ENCODE data around the gene MIEF2. TPM values are rescaled to one million over a fixed set of nuclear protein-coding genes. Genes with fewer than 3 reads are reported as not detected.

MIEF2 gene
- total RNA-seq, 1 experiment from 2014 or later, result 29.6 TPM

- Histone ChIP-seq H2AFZ (no peak overlapping the region), H3F3A (ENCODE audit: insufficient read depth, low read depth) (no peaks in the 10 kb centered on the region), H3K36me3 (ENCODE audit: low read depth) (no peaks in the 10 kb centered on the region), H3K4me2 (no peak overlapping the region), H3K9me2 (ENCODE audit: insufficient read depth) (no peaks in the 10 kb centered on the region), H3K4me3 (no peak overlapping the region), H3K79me2 (ENCODE audit: low read depth) (peaks cover 13% of the 10 kb centered on the region), H3K4me1 (replicated peaks; ENCODE audit: insufficient read depth) (peaks cover 11% of the 10 kb centered on the region), H3K9me3 (ENCODE audit: insufficient read depth, low read depth) (no peaks in the 10 kb centered on the region), H3K27ac (no peak overlapping the region), H3K27me3 (ENCODE audit: insufficient read depth, low read depth) (no peaks in the 10 kb centered on the region), H4K20me1 (ENCODE audit: insufficient read depth) (0 out of 2 replicates have a peak, but pooled peaks cover 3% of the 10 kb centered on the region)
- TF ChIP-seq CTCF (conservative IDR thresholded peaks at IDR 0.05) (no peak), EZH2 (IDR thresholded peaks at IDR 0.05; ENCODE audit: low read depth) (no peak)
- ChIA-PET CTCF (no interaction called here), POLR2A (ENCODE audit: unreplicated experiment) (interaction anchor here (0.6 kb wide), 1 partner anchor 103 kb away, joined by 20 read pairs; no protein-coding TSS in a partner anchor)
- intact Hi-C loops (cut with micrococcal nuclease; ENCODE audit: unreplicated experiment), result loop anchor here (10.0 kb wide), 1 partner anchor 86 kb away; the partner anchor contains the start of genes SMCR8 and TOP3A
- no TSS peak for BruUV-seq (replicated peaks)
- DNase-seq, result no peak
Observed at GRCh38 chr17:18229254-18229653, 31.2 kb upstream of the MIEF2 start.

DNA sequence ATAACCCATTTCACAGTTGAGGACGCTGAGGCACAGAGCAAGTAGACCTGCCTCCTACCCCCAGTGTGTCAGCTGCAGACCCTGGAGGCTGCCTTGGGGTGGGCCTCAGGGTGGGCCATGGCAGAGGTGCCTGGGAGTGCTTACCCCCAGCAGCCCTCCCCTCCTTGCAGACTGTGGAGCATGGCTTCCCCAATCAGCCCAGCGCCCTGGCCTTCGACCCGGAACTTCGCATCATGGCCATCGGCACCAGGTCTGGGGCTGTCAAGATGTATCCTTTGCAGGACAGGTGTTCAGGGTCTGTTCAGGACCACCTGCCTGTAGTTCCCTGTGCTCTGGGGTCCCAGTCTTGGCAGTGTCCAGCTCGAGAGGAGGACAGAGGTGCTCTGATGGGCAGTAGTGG is 30.7 kb upstream of the MIEF2 start:
- BruUV-seq (replicated peaks), result no TSS peak

DNA sequence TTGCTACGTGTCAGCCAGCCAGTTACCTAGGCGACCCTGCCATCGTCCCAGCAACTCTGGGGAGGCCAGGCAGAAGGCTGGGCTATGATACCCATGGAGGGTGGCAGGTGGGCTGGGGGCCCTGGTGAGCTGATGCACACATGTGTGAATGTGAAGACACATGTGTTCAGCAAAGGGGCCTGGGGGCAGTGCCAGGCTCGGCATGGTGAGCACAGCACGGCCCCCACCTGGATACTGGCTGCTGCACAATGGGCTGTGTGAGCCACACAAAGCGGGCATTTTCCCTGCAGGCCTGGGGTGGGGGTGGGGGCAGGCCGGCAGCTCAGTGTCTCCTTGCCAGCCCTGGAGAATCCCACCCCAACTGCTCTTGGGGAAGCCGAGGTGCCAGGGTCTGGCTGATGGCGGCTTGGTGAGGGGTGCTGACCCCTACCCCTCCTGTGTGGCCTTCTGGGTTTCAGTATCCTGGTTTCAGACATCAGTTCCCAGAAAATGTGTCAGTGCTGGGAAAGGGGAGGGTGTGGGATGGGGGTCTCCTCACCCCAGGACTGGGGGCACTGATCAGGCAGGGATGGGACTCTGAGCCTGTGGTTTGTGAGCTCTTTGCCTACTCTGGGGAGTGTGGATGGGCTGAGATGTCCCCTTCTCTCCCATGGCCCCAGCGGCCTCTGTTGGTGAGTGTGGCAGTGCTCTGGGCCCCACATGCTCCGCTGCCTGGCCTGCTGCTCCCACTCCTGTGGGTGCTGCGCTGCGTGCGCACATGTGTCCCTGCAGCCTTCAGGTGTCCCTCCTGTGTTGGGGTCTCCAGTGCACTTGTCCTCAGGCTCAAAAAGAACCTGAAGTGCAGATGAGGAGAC is 29.9 kb upstream of the MIEF2 start:
- POLR2A ChIA-PET (ENCODE audit: unreplicated experiment), result no interaction called here
- TF ChIP-seq EZH2 (IDR thresholded peaks at IDR 0.05; ENCODE audit: low read depth), result no peak
- no peak for TF ChIP-seq CTCF (conservative IDR thresholded peaks at IDR 0.05)
- H3K27me3 ChIP-seq (ENCODE audit: insufficient read depth, low read depth), result no peaks in the 10 kb centered on the region
- intact Hi-C loops (cut with micrococcal nuclease; ENCODE audit: unreplicated experiment), result no loop called here
- CTCF ChIA-PET, result no interaction called here
- no peaks in the 10 kb centered on the region for H3K9me3 ChIP-seq (ENCODE audit: insufficient read depth, low read depth)
- no peak overlapping the region for H3K4me2 ChIP-seq
- 0 out of 2 replicates have a peak, but pooled peaks cover 3% of the 10 kb centered on the region for H4K20me1 ChIP-seq (ENCODE audit: insufficient read depth)
- DNase-seq, result no peak
- H3K4me3 ChIP-seq, result no peak overlapping the region
- no TSS peak for BruUV-seq (replicated peaks)
- no peaks in the 10 kb centered on the region for H3K9me2 ChIP-seq (ENCODE audit: insufficient read depth)
- no peaks in the 10 kb centered on the region for H3K36me3 ChIP-seq (ENCODE audit: low read depth)
- peaks cover 15% of the 10 kb centered on the region for H3K4me1 ChIP-seq (replicated peaks; ENCODE audit: insufficient read depth)
- peaks cover 13% of the 10 kb centered on the region for H3K79me2 ChIP-seq (ENCODE audit: low read depth)
- no peak overlapping the region for H2AFZ ChIP-seq
- no peak overlapping the region for H3K27ac ChIP-seq
- H3F3A ChIP-seq (ENCODE audit: insufficient read depth, low read depth), result no peaks in the 10 kb centered on the region; the same call in 1 of the 2 replicates

More for the DNA sequence above, 30.7 kb upstream of the MIEF2 start:
- ChIA-PET POLR2A (ENCODE audit: unreplicated experiment) (interaction anchor here (0.6 kb wide), 1 partner anchor 104 kb away, joined by 20 read pairs; no protein-coding TSS in a partner anchor), CTCF (no interaction called here)
- DNase-seq, result no peak
- no peak overlapping the region for H3K4me2 ChIP-seq
- peaks cover 11% of the 10 kb centered on the region for H3K4me1 ChIP-seq (replicated peaks; ENCODE audit: insufficient read depth)
- H3K27me3 ChIP-seq (ENCODE audit: insufficient read depth, low read depth), result no peaks in the 10 kb centered on the region
- intact Hi-C loops (cut with micrococcal nuclease; ENCODE audit: unreplicated experiment), result loop anchor here (10.0 kb wide), 1 partner anchor 85 kb away; the partner anchor contains the start of genes SMCR8 and TOP3A
- H2AFZ ChIP-seq, result no peak overlapping the region
- no peaks in the 10 kb centered on the region for H3K36me3 ChIP-seq (ENCODE audit: low read depth)
- H3F3A ChIP-seq (ENCODE audit: insufficient read depth, low read depth), result no peaks in the 10 kb centered on the region
- no peaks in the 10 kb centered on the region for H3K9me3 ChIP-seq (ENCODE audit: insufficient read depth, low read depth)
- TF ChIP-seq CTCF (conservative IDR thresholded peaks at IDR 0.05) (no peak), EZH2 (IDR thresholded peaks at IDR 0.05; ENCODE audit: low read depth) (no peak)
- H3K27ac ChIP-seq, result no peak overlapping the region
- H3K9me2 ChIP-seq (ENCODE audit: insufficient read depth), result no peaks in the 10 kb centered on the region
- peaks cover 13% of the 10 kb centered on the region for H3K79me2 ChIP-seq (ENCODE audit: low read depth)
- H3K4me3 ChIP-seq, result no peak overlapping the region
- 0 out of 2 replicates have a peak, but pooled peaks cover 3% of the 10 kb centered on the region for H4K20me1 ChIP-seq (ENCODE audit: insufficient read depth)
